ENCODE data around the gene RNMT. TPM values are rescaled to one million over a fixed set of nuclear protein-coding genes. Genes with fewer than 3 reads are reported as not detected.

Gene RNMT
- total RNA-seq, 1 donor from 2014 or later = 30.7 TPM

GRCh38 chr18:13793819-13794218 lies 67.3 kb downstream of the RNMT start:
- no peak for TF ChIP-seq CTCF (IDR thresholded peaks at IDR 0.05; ENCODE audit: unreplicated experiment)
- Mint-ChIP-seq H3K4me3 (ENCODE audit: unreplicated experiment) (no peak overlapping the region), H3K27me3 (ENCODE audit: unreplicated experiment) (peaks cover under 1% of the 10 kb centered on the region), H3K9me3 (ENCODE audit: unreplicated experiment) (no peaks in the 10 kb centered on the region), H3K4me1 (ENCODE audit: unreplicated experiment) (peaks cover 25% of the 10 kb centered on the region), H3K27ac (ENCODE audit: unreplicated experiment) (no peak overlapping the region), H3K36me3 (ENCODE audit: low read depth, unreplicated experiment) (no peaks in the 10 kb centered on the region)
- no peak for DNase-seq (ENCODE audit: low spot score)

GRCh38 chr18:13796515-13796914 lies 70.0 kb downstream of the RNMT start:
- Mint-ChIP-seq H3K27me3 (ENCODE audit: unreplicated experiment) (peaks cover 9% of the 10 kb centered on the region), H3K4me3 (ENCODE audit: unreplicated experiment) (no peak overlapping the region), H3K4me1 (ENCODE audit: unreplicated experiment) (peaks cover 35% of the 10 kb centered on the region), H3K27ac (ENCODE audit: unreplicated experiment) (no peak overlapping the region), H3K9me3 (ENCODE audit: unreplicated experiment) (no peaks in the 10 kb centered on the region), H3K36me3 (ENCODE audit: low read depth, unreplicated experiment) (no peaks in the 10 kb centered on the region)
- DNase-seq (ENCODE audit: low spot score) = no peak
- TF ChIP-seq CTCF (IDR thresholded peaks at IDR 0.05; ENCODE audit: unreplicated experiment) = no peak

- peaks cover 35% of the 10 kb centered on the region for H3K4me1 Mint-ChIP-seq (ENCODE audit: unreplicated experiment)
- H3K36me3 Mint-ChIP-seq (ENCODE audit: low read depth, unreplicated experiment) = no peaks in the 10 kb centered on the region
- no peak overlapping the region for H3K4me3 Mint-ChIP-seq (ENCODE audit: unreplicated experiment)
- peak overlapping the region; percentile 84 for H3K27ac Mint-ChIP-seq (ENCODE audit: unreplicated experiment)
- no peaks in the 10 kb centered on the region for H3K9me3 Mint-ChIP-seq (ENCODE audit: unreplicated experiment)
- peaks cover 9% of the 10 kb centered on the region for H3K27me3 Mint-ChIP-seq (ENCODE audit: unreplicated experiment)
- no peak for DNase-seq (ENCODE audit: low spot score)
- TF ChIP-seq CTCF (IDR thresholded peaks at IDR 0.05; ENCODE audit: unreplicated experiment) = no peak
These were observed 70.7 kb downstream of the RNMT start for GRCh38 chr18:13797157-13797611.

GRCh38 chr18:13799396-13799795 lies 72.9 kb downstream of the RNMT start:
- no peak for DNase-seq (ENCODE audit: low spot score)
- no peak for TF ChIP-seq CTCF (IDR thresholded peaks at IDR 0.05; ENCODE audit: unreplicated experiment)
- no peak overlapping the region for H3K27ac Mint-ChIP-seq (ENCODE audit: unreplicated experiment)
- no peaks in the 10 kb centered on the region for H3K9me3 Mint-ChIP-seq (ENCODE audit: unreplicated experiment)
- H3K4me1 Mint-ChIP-seq (ENCODE audit: unreplicated experiment) = peaks cover 40% of the 10 kb centered on the region
- H3K4me3 Mint-ChIP-seq (ENCODE audit: unreplicated experiment) = no peak overlapping the region
- H3K36me3 Mint-ChIP-seq (ENCODE audit: low read depth, unreplicated experiment) = no peaks in the 10 kb centered on the region
- peaks cover 9% of the 10 kb centered on the region for H3K27me3 Mint-ChIP-seq (ENCODE audit: unreplicated experiment)

GRCh38 chr18:13800505-13801259 lies 74.2 kb downstream of the RNMT start:
- TF ChIP-seq CTCF (IDR thresholded peaks at IDR 0.05; ENCODE audit: unreplicated experiment) = no peak
- Mint-ChIP-seq H3K36me3 (ENCODE audit: low read depth, unreplicated experiment) (no peaks in the 10 kb centered on the region), H3K9me3 (ENCODE audit: unreplicated experiment) (no peaks in the 10 kb centered on the region), H3K4me1 (ENCODE audit: unreplicated experiment) (peaks cover 51% of the 10 kb centered on the region), H3K27ac (ENCODE audit: unreplicated experiment) (peak overlapping the region; percentile 70), H3K4me3 (ENCODE audit: unreplicated experiment) (peak overlapping the region; percentile 75), H3K27me3 (ENCODE audit: unreplicated experiment) (peaks cover 12% of the 10 kb centered on the region)
- DNase-seq (ENCODE audit: low spot score) = peak; percentile 79
